ENCODE results near the gene OR51G1.
A peak's percentile ranks its signal among the peaks of the same experiment; 100 is the strongest.
"Not testable (repeated sequence)": the region's sequence is repeated elsewhere in the genome, so short reads cannot be mapped to it uniquely, and the experiment has no call there.

The OR51G1 gene, protein sequence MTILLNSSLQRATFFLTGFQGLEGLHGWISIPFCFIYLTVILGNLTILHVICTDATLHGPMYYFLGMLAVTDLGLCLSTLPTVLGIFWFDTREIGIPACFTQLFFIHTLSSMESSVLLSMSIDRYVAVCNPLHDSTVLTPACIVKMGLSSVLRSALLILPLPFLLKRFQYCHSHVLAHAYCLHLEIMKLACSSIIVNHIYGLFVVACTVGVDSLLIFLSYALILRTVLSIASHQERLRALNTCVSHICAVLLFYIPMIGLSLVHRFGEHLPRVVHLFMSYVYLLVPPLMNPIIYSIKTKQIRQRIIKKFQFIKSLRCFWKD

DNA sequence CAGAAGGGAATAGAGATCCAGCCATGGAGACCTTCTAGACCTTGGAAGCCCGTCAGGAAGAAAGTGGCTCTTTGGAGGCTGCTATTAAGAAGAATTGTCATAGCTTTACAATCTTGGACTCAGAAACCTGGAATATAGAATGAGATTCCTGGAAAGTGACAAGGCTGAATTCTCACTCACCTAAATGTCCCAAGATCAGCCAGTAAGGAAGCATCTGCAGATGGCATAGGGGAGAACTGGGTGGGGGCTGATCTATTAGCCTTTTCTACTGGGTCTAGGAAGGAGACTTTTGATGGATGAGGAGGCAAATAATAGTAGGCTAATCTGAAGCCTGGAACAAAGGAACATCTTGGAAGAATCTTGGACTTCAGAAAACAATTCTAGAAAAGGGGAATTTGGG is at the start of gene OR51G1:
TSS of gene OR51G1 (minus strand) at position 101 of the 400 bp plus-strand sequence. CDS start at position 101, 0 bp downstream.
- DNase-seq (ENCODE audit: low read depth): no peak

DNA sequence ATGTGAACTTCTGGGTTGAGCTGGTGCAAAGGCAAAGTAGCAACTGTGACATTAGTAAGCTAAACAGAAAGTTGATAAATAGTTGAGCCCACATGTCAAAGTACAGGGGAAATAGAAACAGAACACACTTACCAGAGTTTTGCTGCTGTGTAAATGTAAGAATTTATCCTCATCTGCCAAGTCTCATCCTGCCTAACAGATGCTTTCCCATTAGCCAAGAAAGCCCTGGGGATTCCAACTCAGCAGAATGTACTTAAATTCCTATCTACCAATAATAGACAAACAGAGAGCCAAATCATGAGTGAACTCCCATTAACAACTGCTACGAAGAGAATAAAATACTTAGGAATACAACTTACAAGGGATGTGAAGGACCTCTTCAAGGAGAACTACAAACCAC is 38.7 kb upstream of the OR51G1 start:
- no peak for DNase-seq (ENCODE audit: low read depth)

DNA sequence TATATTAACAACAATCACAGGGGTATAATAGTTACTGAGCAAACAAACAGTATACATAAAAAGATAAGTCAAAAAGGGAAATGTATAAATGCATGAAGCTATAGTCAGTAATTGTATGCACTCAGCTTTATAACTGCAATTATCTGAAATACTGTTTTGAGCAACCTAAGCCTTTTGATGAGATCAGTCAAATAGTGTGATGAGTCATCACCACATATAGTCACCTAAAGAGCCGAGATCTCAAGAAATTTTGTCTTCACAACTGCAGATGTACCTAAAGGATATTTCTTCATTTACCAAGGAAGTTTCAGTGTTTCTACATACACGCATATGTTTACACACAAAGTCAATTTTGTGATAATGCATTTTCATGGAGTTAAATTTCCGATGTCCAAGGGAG is 36.7 kb upstream of the OR51G1 start:
- DNase-seq (ENCODE audit: low read depth): no peak

DNA sequence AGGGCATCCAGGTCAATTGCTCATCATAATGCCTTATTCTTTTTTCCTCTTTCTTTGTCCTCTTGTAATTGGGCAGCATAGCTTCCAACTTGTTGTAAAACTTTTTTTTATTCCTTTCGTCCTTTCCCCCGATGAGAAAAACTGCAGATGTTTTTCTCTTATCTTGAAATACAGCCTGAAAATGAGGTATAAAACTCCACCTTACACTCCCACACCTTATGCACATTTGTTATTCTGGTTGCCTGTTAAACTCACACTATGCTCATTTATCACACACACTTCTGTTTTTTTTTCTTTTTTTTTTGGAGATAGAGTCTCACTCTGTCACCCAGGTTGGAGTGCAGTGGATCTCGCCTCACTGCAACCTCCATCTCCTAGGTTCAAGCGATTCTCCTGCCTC is 33.3 kb upstream of the OR51G1 start:
- no peak for DNase-seq (ENCODE audit: low read depth)

DNA sequence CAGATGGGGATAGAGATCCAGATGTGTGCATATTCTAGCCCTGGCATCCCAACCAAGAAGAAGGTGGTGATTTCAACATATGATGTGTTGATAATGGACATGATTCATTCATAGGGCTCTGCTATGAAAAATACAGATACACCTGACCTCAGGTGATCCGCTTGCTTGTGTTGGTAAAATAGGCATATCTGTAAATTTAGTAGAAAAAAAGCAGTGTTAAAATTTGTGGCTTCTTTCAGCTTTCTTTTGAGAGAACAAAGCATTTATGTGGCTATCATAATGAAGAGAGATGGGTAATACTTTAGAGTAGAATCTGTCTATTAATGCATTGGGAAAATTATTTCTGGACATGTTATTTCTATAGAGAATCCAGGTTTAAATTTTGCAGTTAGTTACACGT is 31.5 kb upstream of the OR51G1 start, which contains the start of gene OR51A2:
TSS of gene OR51A2 (minus strand) at position 101 of the 400 bp plus-strand sequence. CDS start at position 101, 0 bp downstream.
- DNase-seq (ENCODE audit: low read depth): not testable (repeated sequence)

DNA sequence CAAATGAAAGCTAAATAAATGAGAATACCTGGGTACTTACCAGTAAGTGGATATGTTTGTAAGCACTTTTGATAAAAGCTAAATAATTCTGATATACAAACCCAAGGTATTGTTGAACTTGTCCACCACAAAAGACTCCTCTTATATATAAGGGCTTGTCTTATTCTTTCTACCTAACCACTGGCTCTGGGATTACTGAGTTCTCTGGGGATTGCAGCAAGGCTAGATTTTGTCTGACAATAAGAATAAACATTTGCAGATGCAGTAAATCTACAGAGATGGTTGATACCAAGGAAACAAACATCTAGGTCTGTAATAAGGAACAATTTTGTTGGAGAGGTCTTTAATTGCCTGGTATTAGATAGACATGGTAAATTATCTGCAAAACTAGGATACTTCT is 23.4 kb upstream of the OR51G1 start, which contains the start of gene OR51A4:
TSS of gene OR51A4 (minus strand) at position 101 of the 400 bp plus-strand sequence. CDS start 505 bp downstream, outside the sequence.
- DNase-seq (ENCODE audit: low read depth): no peak

DNA sequence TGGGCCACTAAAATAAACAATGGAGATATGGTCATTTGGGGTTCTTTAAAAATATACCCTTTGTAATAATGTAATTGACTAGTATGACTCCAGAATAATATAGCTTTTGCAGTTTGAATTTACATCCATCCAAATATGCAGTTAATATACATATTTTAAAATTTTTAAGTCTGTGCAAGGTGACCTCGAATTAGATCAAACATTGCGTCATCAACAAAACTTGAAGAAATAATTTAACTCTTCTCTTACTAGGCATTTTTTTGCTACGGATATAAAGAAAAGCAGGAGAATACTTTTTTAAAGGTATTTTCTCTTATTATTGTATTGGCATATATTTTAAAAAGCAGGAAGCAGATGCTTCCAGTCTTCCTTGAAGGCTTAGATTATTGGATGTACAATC is 12.6 kb upstream of the OR51G1 start:
- DNase-seq (ENCODE audit: low read depth): no peak

DNA sequence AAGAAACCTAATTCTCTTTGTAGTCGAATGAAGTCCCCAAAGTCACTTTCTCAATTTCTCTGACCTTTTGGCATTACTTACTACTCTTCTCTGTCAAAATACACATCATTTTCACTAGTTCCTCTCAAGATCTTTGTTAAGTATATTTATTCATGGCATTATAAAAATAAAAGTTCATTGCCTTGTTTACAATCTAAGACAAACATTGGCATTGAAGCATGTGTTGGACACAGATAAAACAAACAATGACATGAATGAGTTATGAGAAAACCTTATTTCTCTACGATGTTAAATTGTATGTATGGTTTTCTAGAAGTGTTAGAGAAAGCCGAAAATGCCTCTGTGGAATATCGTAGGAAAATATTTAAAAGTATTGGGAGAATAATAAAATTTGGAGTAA is 8.6 kb upstream of the OR51G1 start:
- DNase-seq (ENCODE audit: low read depth): no peak

DNA sequence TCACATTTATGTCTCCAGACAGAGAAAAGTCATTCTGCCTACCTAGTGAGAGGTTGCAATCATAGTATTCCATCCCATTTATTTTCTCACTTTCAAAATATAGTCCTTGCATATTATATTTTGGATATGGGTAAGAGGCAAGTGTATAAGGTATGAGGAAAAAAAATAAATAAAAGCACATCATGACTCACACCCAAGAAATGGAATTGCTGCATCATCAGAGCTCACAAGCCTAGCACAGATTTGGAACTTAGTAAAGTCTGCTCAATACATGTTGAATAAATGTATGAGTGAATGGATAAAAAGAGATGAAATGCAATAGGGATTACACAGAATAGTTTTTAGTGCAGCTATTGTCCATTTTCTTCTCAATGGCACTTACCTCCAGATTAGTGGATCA is 2.5 kb upstream of the OR51G1 start:
- DNase-seq (ENCODE audit: low read depth): no peak

DNA sequence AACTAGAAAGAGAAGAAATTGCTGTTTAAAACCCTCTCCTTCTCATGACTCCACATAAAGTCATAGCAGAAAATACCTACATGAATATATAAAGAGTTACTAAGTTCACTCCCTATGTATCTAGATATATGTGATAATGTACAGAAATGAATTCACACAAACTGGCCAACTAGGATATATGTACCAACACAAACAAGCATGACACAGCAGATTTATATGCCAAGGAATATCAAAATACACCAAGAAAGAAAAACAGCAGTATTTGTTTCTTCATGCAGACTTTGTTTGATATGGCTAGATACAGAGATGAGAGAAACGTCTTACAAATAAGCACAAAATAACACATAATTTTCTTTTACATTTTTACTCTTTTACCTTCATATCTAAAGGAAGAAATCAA is 1.8 kb downstream of the OR51G1 start:
- DNase-seq (ENCODE audit: low read depth): no peak

DNA sequence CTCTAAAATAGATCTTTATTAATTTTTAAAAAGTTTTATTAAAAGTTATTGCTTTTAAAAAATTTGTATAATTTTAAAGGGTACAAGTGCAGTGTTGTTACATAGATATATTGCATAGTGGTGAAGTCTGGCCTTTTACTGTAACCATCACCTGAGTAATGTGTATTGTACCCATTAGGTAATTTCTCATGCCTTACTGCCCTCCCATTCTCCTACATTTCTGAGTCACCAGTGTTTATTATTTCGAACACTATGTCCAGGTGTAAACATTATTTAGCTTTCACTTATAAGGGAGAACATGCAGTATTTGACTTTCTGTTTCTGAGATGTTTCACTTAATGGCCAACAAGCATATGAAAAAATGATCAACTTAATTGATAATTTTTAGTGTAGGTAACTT is 2.3 kb downstream of the OR51G1 start:
- DNase-seq (ENCODE audit: low read depth): no peak

DNA sequence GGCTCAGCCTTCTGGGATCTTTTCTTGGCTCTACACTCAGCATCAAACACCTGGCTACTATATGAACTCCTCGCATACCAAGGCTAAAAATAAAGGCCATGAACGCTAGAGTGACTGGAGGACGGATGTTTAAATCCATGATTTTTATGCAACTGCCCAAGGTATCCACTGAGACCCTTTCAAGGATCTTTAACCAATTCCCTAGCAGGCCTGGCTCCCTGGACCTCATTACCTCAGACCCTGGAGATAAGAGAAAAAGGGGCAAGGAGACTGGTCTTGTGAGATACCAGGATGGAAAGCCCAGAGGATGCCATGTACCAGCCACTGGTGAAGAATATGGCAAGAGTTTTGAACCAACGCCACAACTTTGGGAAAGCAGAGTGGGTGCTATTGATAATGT is 4.9 kb downstream of the OR51G1 start, which contains the start of gene OR51G2:
TSS of gene OR51G2 (minus strand) at position 101 of the 400 bp plus-strand sequence. CDS start 3,687 bp downstream, outside the sequence.
- no peak for DNase-seq (ENCODE audit: low read depth)

DNA sequence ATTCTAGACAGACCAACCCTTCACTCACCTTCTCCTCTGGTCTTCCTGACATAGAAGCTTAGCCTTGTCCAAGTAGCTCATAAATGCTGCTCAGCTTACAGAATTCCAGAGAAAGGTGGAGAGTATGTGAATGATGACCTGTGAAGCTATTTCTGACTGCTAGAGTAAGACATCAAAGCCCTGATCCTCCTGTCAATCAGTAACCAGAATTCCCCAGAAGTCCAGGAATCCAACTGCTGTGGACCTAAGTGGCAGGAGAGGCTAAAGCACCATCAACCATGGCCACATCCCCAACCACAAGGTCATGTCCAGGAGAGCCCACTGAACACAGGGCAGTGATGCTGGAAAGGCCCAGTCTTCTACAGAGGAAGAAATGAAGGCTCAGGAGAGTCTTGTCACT is 7.6 kb downstream of the OR51G1 start:
- DNase-seq (ENCODE audit: low read depth): no peak

DNA sequence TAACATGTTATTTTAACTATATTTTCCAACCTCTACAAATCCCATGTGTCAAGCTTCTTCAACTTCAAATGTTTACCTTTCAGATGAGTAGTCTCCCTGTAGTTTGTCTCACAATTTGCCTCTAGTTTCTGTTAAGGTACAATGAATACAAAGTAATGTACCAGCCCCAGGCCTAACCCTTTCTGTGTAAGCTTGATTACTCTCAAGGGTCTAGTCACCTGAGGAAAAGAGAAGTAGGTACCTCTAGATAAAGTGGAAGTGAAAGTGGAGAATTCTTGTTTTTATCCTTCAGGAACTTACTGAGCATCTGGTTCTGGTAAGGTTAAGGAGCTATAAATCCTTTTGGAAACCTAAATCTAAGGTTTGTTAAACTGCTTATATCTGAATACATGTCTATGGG is 20.7 kb downstream of the OR51G1 start, which contains the start of gene OR51A7:
TSS of gene OR51A7 (plus strand) at position 300 of the 400 bp plus-strand sequence. CDS start 3,587 bp downstream, outside the sequence.
- DNase-seq (ENCODE audit: low read depth): no peak

DNA sequence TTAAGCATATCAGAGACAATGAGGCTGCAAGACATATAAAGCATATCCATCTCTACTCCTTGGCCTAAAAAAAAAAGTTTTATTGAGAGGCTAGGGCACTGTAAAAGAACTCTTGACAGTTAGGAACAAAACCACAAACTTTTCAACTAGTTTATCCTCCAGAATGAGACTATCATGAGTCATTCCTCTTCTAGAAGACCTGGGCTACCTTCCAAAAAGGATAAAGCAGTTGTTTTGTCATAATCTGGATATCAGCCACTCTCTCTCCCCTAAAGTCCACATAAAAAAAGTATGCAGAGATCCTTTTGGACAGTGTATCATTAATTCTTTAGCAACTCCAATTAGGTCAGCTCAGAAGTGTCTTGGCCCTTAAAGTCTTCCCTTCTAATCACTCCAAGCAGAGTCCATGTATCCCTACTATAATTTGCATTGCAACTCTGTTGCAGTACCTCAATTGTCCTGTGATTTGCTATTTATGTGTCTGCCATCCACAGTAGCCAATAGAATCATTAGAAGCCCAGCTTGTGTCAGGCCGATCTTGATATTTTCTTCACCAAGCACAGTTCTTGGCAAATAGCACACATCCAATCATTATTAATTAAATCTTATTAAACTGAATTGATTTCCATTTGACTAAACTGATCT is 32.0 kb downstream of the OR51G1 start:
- DNase-seq (ENCODE audit: low read depth): peak; percentile 71

DNA sequence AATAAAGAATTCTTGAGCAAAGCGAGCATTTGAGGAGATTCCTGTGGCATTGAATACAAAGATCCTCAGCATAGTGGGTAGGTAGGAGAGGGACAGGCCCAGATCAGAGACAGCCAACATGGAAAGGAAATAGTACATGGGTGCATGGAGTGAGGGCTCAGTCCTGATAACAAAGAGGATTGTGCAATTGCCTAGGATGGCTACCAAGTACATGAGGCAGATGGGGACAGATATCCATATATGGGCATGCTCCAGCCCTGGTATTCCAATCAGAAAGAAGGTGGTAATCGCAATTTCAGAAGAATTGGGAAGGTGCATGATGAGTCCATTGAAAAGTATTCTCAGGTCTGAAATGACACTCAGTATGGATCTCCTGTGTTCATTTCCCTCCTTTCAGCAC is 33.9 kb downstream of the OR51G1 start:
- no peak for DNase-seq (ENCODE audit: low read depth)

DNA sequence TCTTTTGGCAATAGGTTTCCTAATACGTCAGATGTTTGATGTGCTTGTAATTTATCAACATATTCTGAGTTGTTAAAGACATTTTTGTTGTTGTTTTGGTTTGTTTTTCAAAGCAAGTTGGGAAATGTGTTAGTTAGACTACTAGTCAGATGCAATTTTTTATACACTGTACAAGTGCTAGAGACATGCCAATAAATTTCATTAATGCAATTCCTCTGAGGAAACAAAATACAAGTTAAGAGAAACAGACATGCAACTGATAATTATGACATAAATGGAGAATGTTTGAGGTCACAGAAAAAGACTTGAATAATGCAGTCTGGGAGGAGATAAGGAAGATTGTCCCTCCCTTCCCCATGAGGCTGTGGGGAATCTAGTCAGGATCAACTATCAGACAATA is 36.5 kb downstream of the OR51G1 start:
- no peak for DNase-seq (ENCODE audit: low read depth)

DNA sequence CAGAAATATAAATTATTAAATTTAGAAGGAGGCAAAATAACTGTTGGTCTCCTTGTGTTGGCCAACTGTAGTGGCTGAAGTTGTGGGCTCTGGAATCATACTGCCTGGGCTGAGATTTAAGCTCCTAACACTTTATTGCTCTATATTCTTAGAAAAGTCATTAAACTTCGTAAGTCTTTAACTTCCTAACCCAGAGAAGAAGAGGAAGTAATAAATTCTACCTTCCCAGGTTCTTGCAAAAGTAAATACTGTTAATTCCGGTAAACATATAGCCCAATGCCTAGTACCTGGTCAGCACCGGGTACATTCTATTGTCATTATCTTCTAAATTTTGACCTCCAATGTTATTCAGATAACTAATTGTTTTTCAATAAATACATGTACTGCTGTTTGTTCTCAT is 38.0 kb downstream of the OR51G1 start:
- DNase-seq (ENCODE audit: low read depth): no peak

DNA sequence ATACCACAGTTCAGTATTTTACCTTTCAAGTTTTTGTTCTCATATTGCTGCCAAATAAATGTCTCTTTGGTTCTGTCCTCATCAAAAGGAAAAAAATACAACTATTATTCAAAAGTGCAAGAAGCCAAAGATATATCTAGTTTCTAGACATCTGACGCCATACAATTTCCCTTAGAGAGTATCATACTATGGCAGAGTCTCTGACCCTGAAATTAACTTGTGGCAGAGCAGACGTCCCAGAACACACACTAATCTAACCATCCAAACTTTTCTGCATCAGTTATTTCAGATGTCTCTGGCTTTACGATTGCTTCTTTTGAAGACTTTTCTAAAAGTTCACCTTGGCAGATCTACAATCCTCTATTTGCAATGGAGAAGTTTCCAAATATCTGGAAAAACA is 39.8 kb downstream of the OR51G1 start:
- DNase-seq (ENCODE audit: low read depth): no peak

DNA sequence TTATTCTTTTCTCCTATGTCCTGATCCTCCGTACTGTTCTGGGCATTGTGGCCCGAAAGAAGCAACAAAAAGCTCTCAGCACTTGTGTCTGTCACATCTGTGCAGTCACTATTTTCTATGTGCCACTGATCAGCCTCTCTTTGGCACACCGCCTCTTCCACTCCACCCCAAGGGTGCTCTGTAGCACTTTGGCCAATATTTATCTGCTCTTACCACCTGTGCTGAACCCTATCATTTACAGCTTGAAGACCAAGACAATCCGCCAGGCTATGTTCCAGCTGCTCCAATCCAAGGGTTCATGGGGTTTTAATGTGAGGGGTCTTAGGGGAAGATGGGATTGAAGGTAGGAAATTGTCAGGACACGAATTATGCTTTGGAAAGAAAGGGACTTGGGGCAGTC is 41.6 kb downstream of the OR51G1 start:
- no peak for DNase-seq (ENCODE audit: low read depth)

DNA sequence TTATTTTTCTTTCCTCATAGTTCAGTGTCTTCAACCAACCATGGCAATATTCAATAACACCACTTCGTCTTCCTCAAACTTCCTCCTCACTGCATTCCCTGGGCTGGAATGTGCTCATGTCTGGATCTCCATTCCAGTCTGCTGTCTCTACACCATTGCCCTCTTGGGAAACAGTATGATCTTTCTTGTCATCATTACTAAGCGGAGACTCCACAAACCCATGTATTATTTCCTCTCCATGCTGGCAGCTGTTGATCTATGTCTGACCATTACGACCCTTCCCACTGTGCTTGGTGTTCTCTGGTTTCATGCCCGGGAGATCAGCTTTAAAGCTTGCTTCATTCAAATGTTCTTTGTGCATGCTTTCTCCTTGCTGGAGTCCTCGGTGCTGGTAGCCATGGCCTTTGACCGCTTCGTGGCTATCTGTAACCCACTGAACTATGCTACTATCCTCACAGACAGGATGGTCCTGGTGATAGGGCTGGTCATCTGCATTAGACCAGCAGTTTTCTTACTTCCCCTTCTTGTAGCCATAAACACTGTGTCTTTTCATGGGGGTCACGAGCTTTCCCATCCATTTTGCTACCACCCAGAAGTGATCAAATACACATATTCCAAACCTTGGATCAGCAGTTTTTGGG is 42.2 kb downstream of the OR51G1 start, which contains the start of gene OR51T1:
TSS of gene OR51T1 (plus strand) at position 41 of the 641 bp plus-strand sequence. CDS start at position 41, 0 bp downstream.
- no peak for DNase-seq (ENCODE audit: low read depth)

DNA sequence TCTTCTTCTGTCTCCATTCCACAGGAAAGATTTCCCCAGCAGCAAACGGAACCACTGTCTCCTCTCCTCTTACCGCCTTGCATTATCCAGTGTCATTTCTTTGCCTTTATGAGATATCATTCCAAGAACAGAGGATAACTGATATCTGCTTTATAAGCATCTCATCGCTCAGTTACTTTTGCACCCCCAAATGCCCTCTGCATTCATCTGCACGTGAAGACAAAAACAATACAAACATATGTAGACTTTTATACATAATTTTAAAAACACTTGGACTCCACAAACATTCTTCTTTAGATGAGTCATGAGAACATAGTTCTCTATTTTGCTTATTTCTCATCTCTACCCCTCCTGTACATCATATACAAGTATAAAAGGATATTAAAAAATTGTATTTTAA is 43.0 kb downstream of the OR51G1 start:
- DNase-seq (ENCODE audit: low read depth): no peak

Measured in EH (cell line).